ENCODE measurements around the gene NT5E.

NT5E gene

GRCh38 chr6:85429346-85429745 is 20.5 kb upstream of the NT5E start:
- no peak for TF ChIP-seq CTCF (IDR thresholded peaks at IDR 0.05; ENCODE audit: low read depth, low read length)

GRCh38 chr6:85431271-85431670 is 18.6 kb upstream of the NT5E start:
- no peak overlapping the region for H3K4me3 ChIP-seq (replicated peaks in 1 of 2; ENCODE audit: low read depth in 2 of 2, low read length in 2 of 2)
- DNase-seq (ENCODE audit: low read depth in 2 of 2): no peak
- TF ChIP-seq CTCF (IDR thresholded peaks at IDR 0.05; ENCODE audit: low read depth, low read length): no peak

More at GRCh38 chr6:85429346-85429745, 20.5 kb upstream of the NT5E start:
- H3K4me3 ChIP-seq (replicated peaks in 1 of 2; ENCODE audit: low read depth in 2 of 2, low read length in 2 of 2): no peak overlapping the region
- DNase-seq (ENCODE audit: low read depth in 2 of 2): no peak

GRCh38 chr6:85432554-85432953 is 17.3 kb upstream of the NT5E start:
- no peak for DNase-seq (ENCODE audit: low read depth in 2 of 2)
- H3K4me3 ChIP-seq (replicated peaks in 1 of 2; ENCODE audit: low read depth in 2 of 2, low read length in 2 of 2): no peak overlapping the region
- TF ChIP-seq CTCF (IDR thresholded peaks at IDR 0.05; ENCODE audit: low read depth, low read length): no peak

GRCh38 chr6:85435851-85436250 is 14.0 kb upstream of the NT5E start:
- H3K4me3 ChIP-seq (replicated peaks in 1 of 2; ENCODE audit: low read depth in 2 of 2, low read length in 2 of 2): no peak overlapping the region
- no peak for TF ChIP-seq CTCF (IDR thresholded peaks at IDR 0.05; ENCODE audit: low read depth, low read length)
- no peak for DNase-seq (ENCODE audit: low read depth in 2 of 2)

GRCh38 chr6:85436411-85436810 is 13.5 kb upstream of the NT5E start:
- TF ChIP-seq CTCF (IDR thresholded peaks at IDR 0.05; ENCODE audit: low read depth, low read length): no peak
- peak in 1 of 2 donors; percentile 74 for DNase-seq (ENCODE audit: low read depth in 2 of 2)
- H3K4me3 ChIP-seq (replicated peaks in 1 of 2; ENCODE audit: low read depth in 2 of 2, low read length in 2 of 2): no peak overlapping the region

GRCh38 chr6:85436939-85437495 is 12.9 kb upstream of the NT5E start:
- peak in 1 of 2 donors; percentile 58 for DNase-seq (ENCODE audit: low read depth in 2 of 2)
- no peak overlapping the region for H3K4me3 ChIP-seq (replicated peaks in 1 of 2; ENCODE audit: low read depth in 2 of 2, low read length in 2 of 2)
- TF ChIP-seq CTCF (IDR thresholded peaks at IDR 0.05; ENCODE audit: low read depth, low read length): no peak
